DMS153 treated with DMSO at 0.1 percent for 48 hours (cell line): ENCODE results near the gene ST14.
"Not testable (repeated sequence)": the region's sequence is repeated elsewhere in the genome, so short reads cannot be mapped to it uniquely, and the experiment has no call there.

ENCODE experiments used
- DNase-seq: peaks from one replicate; lab custom pipeline; 2025; ENCODE audit not compliant: unreplicated experiment; lab: John Stamatoyannopoulos, UW

The ST14 gene

DNA sequence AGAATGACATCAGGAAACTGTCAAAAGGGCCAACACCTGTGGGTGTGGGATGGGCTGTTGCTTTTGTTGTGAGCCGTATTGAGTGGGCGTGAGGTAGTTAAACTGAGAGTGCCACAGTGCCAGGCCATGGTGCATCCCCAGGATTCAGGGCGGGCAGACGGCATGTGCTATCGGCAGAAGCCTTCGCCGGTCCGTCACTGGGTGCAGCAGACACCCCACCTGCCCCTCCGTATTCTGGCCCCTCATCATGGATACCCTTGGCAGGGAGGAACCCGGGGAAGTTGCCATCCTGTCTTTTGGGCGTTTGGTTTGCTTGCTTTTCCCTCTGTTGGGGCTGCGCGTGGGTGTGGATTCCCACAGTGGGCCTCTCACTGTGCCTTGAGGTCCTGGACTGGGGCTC lies 27.5 kb downstream of the ST14 start:
- DNase-seq = no peak

DNA sequence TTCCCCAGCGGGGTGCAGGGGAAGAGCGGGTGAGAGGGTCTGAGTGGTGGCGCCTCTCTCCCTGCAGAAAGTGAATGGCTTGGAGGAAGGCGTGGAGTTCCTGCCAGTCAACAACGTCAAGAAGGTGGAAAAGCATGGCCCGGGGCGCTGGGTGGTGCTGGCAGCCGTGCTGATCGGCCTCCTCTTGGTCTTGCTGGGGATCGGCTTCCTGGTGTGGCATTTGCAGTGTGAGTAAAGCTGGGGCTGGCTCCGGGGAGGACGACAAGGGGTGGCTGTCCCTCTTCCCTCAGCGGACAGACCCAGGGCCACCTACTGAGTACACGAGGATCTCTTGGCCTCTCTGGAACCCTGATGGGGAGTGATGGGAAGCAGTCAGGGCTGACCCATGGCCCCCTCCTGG lies 28.5 kb downstream of the ST14 start:
- no peak for DNase-seq

DNA sequence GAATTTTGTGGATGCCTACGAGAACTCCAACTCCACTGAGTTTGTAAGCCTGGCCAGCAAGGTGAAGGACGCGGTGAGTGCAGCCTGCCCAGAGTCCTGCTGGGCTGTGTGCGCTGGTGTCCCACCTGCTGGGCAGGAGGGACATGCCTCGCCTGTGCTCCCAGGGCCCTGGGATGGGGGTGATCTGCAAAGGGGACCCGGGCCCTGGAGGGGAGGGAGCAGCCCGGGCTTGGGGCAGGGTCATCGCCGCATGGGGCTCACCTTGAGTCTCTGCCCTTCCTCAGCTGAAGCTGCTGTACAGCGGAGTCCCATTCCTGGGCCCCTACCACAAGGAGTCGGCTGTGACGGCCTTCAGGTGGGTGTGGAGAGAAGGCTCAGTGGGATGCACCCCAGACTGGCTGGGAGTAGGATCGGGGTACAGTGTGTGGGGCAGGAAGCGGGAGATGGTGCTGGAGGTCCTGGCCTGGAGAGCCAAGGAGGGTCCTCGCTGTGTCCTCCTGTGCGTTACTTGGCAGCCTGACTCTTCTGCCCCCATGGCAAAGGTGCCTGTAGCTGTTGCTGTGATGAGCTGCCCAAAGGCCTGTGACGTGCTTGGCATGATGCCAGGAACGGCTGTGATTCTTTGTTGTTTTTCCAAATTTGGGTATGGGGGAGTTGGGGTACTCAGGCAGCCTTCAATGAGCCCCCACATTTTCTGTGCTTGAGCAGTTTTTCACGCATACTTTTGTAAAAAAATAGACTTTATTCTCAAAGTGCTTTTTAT lies 29.2 kb downstream of the ST14 start:
- DNase-seq = no peak

DNA sequence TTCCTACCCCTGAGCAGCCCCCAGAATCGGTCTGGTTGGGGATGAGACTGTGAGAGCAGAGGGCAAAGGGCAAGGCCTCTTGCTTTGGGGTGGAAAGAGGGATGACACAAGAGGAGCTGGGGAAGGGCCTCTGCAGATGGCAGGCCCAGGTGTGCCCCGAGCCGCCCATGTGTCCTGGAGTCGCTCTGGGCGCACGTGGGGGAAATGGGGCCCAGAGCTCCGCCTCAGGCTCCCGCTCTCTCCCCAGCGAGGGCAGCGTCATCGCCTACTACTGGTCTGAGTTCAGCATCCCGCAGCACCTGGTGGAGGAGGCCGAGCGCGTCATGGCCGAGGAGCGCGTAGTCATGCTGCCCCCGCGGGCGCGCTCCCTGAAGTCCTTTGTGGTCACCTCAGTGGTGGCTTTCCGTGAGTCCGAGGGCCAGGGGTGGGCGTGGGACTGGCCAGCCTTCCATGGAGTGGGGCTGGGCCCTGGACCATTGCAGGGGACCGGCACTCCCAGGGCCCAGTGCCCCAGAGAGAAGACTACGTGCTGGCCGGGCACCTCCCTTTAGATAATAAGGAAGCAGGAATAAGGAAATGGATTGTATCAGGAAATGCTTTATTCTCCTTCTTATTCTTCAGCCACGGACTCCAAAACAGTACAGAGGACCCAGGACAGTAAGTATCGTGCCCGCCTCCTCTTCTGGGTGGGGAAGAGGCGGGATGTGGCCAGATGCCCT lies 30.1 kb downstream of the ST14 start:
- DNase-seq = no peak

GRCh38 chr11:130190371-130190881 lies 30.8 kb downstream of the ST14 start:
- DNase-seq = no peak

DNA sequence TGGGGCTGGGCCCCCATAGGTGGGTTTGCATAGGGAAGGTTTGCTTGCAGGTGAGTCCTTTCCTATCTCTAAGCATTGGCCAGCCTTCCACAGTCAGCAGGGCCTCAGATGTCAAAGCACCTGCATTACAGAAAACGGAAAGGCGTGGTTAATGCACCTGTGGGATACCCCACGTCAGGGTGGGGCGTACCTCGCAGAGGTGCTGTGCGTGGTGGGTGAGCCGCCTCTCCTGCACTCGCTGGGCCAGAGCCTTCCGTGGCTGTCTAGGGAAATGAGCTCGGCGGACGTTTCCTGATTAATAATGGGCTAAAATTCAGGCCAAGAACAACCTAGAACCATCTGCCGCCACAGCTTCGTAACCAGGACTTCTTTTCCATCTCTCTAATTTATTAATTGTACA lies 32.3 kb downstream of the ST14 start:
- DNase-seq = no peak

DNA sequence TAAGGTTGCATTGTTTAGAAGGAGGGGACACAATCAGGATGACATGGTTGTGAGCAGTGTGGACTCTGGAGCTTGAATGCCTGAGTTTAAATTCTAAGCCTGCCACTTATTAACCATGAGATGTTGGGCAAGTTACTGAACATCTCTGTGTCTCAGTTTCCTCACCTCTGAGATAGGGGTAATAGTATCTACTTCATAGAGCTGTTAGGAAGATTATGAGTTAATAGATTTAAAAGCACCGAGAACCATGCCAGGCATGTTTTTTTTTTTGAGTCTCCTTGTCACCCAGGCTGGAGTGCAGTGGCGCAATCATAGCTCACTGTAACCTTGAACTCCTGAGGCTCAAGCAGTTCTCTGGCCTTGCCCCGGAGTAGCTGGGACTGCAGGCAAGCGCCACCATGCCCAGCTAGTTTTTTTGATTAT lies 33.3 kb downstream of the ST14 start:
- DNase-seq = no peak

DNA sequence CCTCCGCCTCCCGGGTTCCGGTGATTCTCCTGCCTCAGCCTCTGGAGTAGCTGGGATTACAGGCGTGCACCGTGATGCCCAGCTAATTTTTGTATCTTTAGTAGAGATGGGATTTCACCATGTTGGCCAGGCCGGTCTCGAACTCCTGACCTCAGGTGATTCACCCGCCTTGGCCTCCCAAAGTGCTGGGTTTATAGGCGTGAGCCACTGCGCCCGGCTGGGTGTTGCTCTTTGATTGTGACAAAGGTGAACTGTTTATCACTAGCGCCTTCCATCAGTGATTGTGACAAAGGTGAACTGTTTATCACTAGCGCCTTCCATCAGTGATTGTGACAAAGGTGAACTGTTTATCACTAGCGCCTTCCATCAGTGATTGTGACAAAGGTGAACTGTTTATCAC lies 34.0 kb downstream of the ST14 start:
- DNase-seq = not testable (repeated sequence)

DNA sequence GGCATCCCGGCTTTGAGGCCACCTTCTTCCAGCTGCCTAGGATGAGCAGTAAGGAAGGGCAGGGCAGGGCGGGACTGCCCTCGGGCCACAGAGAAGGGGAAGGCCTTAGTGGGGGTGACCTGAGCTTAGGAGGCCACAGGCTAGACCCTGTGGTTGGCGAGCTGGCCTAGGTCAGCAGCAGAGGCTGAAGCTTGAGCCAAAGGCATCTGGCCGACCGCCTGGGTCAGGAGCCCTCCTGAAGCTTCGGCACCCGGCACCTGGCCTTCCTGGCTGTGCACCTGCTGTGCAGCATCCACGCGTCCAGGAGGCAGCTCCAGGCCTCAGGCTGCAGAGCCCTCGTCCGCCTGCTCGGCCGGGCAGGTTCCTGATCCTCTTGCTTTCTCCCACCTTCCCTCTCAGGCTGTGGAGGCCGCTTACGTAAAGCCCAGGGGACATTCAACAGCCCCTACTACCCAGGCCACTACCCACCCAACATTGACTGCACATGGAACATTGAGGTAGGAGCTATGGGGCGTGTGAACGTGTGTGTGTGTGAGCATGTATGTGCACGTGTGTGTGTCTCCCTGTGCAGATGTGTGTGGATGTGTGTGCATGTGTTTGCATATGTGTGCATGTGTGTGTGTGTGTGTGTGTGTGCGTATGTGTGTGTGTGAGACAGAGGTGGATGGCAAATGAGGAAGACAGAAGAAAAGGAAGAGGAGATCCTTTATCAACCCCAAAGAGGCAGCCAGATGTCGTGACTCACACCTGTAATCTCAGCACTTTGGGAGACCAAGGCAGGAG lies 34.9 kb downstream of the ST14 start:
- DNase-seq = no peak

GRCh38 chr11:130197386-130198035 lies 37.9 kb downstream of the ST14 start:
- DNase-seq = no peak

GRCh38 chr11:130198292-130198691 lies 38.7 kb downstream of the ST14 start:
- DNase-seq = no peak

DNA sequence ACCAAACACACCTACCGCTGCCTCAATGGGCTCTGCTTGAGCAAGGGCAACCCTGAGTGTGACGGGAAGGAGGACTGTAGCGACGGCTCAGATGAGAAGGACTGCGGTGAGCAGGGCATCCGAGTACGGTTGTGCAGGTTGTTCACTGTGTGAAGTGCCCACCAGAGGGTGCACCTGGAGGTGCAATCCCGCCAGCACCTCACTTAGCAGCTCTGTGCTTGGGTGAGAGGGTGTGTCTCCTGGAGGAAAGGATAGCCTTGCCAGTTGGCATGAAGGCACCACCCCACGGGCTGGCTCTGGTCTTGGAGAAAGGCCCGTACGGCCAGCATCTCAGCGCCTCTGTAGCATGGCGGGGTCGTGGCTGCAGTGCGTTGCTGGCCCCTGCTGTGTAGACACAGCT lies 39.4 kb downstream of the ST14 start:
- no peak for DNase-seq

GRCh38 chr11:130199792-130200191 lies 40.2 kb downstream of the ST14 start:
- no peak for DNase-seq

DNA sequence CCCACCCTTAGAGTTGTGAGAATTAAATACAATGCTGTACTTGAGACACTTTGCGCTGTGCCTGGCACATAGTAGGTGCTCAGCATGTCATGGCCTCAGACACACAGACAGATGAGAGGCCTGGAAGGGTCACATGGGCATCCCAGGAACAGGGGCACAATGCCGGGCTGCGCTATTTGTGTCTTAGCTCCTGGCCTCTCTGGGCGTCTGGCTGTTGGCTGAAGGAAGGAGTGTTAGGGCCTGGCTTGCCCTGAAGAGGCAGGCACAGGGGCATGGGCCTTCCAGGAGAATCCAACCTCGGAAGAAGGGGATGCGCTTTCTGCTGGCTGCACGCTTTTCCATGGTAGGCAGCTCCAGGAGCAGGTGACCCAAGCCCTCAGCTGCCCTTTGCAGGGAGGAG lies 41.4 kb downstream of the ST14 start:
- DNase-seq = no peak

DNA sequence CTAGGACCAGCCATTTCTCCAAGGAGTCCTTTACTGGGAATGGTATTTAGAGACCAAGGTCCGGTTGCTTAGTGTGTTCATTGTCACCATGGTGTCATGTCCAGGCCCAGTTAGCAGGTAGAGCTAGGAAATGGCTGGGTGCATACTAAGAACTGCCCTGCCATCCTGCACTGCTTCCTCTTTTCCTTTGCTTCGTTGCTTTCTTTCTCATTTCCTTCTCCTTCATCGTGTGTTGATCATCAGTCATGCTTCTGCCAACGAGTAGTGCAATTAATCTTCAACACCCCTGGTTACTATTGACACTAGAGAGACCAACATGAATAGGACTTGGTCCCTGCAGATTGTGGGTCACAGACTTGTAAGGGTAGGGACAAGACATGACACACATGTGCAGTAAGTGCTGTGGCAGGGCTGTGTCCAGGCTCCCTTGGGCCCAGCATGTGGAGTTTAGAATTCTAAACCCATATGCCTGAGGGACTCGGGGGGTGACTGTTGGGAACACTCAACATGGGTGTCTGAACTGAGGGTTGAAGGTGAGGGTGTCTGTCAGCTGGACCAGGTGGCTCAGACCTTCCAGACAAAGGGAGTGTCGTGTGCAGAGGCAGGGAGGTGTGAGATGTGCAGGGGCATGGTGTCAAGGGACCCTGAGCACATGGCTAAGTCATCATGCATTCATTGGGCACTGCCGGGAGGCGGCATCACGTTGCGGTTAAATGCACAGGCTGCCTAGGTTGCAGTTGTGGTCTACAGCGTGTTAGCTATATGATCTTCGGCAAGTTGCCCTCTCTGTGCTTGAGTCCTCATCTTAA lies 42.6 kb downstream of the ST14 start:
- no peak for DNase-seq

DNA sequence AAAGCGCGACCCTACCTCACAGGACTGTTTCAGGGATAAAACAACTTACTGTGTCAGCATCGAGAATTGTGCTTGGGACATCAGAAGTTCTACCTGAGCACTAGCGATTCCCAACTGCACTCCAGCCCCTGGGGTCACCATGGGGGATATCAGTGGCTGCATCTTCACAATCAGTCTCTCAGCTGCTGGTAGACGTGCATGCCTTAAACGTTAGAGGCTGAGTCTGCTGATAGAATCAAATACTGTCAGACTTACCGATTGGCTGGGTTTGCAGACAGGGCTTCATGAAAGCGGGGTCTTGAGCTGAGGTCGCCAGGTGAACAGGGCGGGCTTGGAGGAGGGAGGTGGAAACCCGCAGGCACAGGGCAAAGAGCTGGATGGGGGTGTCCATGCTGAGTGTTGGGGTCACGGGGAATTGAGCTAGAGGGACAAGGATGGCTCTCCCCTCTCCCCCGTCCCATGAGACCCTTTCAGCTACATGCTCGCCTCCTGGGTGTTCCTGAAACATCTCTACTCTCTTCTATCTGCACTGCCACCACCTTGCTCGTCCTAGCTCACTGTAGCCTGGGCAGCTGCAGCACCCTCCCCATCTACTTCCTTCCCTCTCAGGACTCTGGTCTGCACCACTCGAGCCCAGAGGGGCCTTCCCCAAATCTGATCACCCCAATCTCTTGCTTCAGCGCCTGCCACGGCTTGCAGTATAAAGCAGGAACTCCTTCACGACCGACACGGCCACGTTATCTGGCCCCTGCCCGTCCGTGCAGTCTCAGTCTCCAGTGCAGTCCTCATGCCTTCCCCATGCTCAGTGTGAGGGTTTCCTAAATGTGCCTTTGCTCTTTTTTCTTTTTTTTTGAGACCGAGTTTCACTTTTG lies 43.5 kb downstream of the ST14 start:
- no peak for DNase-seq

- no peak for DNase-seq
These were observed 44.5 kb downstream of the ST14 start for GRCh38 chr11:130203766-130204702.

DNA sequence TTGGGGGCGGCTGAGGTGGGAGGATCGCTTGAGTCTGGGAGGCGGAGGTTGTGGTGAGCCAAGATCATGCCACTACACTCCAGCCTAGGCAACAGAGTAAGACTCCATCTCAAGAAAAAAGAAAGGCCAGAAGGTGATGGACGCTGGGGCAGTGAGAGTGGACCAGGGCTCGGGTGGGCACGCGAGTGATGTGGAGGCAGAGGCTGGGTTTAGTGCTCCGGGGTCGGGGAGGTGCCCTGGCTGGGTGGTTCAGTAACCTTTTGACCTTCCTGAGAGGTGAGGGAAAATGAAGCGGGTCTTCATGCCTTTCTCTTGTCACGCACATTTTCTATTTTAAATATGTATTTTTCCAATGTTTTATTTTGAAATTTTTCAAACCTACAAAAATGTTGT lies 45.1 kb downstream of the ST14 start:
- no peak for DNase-seq
